Stomach (tissue), 4 donors: ENCODE data around the gene STK39.

Source experiments
- EP300 ChIP-seq: sonication (generic); formaldehyde crosslinking; IDR thresholded peaks from one replicate; pipeline ENCODE4 v1.6.1; 2017; ENCODE audit warnings: antibody characterized with exemption
- TF ChIP-seq, protein P1 (sequence below), 7 experiments: fragments of 450-650 bp in 4 of 7; fragments of 200-600 bp in 3 of 7; sonication (generic) in 3 of 7; IDR thresholded peaks; one replicate each; pipeline ENCODE4 v1.5.1; 2016 to 2019; ENCODE audit warnings: antibody characterized with exemption in 7 of 7, control low read depth in 2 of 7, mild to moderate bottlenecking in 1 of 7

DNA sequence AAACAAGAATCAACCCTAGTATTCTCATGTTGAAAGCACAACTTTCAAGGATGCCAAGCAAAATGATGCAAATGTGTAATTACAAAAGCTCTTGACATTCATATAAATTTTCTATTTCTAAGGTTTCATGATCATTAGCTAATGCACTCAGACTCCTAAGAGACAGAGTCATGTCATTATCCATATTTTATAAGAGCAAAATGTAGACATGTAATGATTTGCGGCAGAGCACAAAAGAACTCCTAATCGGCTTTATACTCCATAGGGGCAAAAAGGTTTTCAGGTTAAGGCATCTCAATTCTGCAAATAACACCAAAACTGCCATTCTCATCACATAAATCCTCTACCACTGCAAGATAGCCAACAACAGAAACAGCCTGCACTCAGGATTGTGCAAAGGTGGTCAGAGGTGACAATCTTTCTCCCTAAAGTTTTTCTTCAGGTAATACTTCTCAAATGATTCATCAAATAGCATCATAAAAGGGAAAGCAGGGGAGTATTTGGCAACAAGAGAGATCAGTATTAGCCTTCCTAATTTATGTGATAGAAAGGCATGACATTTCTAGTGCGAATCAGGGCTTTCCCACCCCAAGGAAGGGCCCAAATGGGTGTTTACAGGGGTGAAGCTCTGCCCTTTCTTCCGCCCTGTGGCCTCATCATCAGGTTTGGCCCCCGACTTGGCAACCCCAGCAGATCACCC lies 64.7 kb downstream of the STK39 start:
- TF ChIP-seq, protein P1, sequence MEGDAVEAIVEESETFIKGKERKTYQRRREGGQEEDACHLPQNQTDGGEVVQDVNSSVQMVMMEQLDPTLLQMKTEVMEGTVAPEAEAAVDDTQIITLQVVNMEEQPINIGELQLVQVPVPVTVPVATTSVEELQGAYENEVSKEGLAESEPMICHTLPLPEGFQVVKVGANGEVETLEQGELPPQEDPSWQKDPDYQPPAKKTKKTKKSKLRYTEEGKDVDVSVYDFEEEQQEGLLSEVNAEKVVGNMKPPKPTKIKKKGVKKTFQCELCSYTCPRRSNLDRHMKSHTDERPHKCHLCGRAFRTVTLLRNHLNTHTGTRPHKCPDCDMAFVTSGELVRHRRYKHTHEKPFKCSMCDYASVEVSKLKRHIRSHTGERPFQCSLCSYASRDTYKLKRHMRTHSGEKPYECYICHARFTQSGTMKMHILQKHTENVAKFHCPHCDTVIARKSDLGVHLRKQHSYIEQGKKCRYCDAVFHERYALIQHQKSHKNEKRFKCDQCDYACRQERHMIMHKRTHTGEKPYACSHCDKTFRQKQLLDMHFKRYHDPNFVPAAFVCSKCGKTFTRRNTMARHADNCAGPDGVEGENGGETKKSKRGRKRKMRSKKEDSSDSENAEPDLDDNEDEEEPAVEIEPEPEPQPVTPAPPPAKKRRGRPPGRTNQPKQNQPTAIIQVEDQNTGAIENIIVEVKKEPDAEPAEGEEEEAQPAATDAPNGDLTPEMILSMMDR (IDR thresholded peaks at IDR 0.05): no peak
- TF ChIP-seq EP300: no peak
